HFF-Myc (cell line): ENCODE results near the gene NEGR1.

Experiments used
- DNase-seq: peaks from one replicate; pipeline ENCODE4 v3.0.0-alpha.2; 2011; ENCODE audit warnings: low read depth; ENCODE audit errors: extremely low read depth
- H3K4me3 ChIP-seq: replicated peaks from 2 replicates; pipeline ENCODE4 v1.5.1; 2011; ENCODE audit warnings: low read depth, mild to moderate bottlenecking, control low read depth, low read length
- CTCF ChIP-seq: IDR thresholded peaks from 2 replicates; pipeline ENCODE4 v1.5.1; 2012; ENCODE audit warnings: mild to moderate bottlenecking, low read depth, low read length, control low read depth; ENCODE audit errors: missing control alignments

Gene NEGR1

GRCh38 chr1:72207059-72207458 is 75.3 kb downstream of the NEGR1 start:
- no peak overlapping the region for H3K4me3 ChIP-seq
- no peak for DNase-seq
- TF ChIP-seq CTCF = no peak

- DNase-seq = peak; percentile 36
- TF ChIP-seq CTCF = no peak
- no peak overlapping the region for H3K4me3 ChIP-seq
These were observed 79.6 kb downstream of the NEGR1 start for GRCh38 chr1:72202761-72203160.

GRCh38 chr1:72197786-72198185 is 84.6 kb downstream of the NEGR1 start:
- DNase-seq = no peak
- H3K4me3 ChIP-seq = no peak overlapping the region
- TF ChIP-seq CTCF = no peak

GRCh38 chr1:72186733-72187307 is 95.5 kb downstream of the NEGR1 start:
- peak; percentile 56 for TF ChIP-seq CTCF
- no peak overlapping the region for H3K4me3 ChIP-seq
- no peak for DNase-seq

- no peak overlapping the region for H3K4me3 ChIP-seq
- no peak for DNase-seq
- no peak for TF ChIP-seq CTCF
These were observed 98.1 kb downstream of the NEGR1 start for GRCh38 chr1:72184099-72184701.

GRCh38 chr1:72182859-72183258 is 99.5 kb downstream of the NEGR1 start:
- H3K4me3 ChIP-seq = no peak overlapping the region
- TF ChIP-seq CTCF = no peak
- DNase-seq = no peak

GRCh38 chr1:72178266-72178665 is 104.1 kb downstream of the NEGR1 start:
- TF ChIP-seq CTCF = no peak
- DNase-seq = no peak
- no peak overlapping the region for H3K4me3 ChIP-seq
